Prostate gland (tissue), 2 donors: Measurements from ENCODE around the gene ALDH1A2. TPM values are rescaled to one million over a fixed set of nuclear protein-coding genes. Genes with fewer than 3 reads are reported as not detected.

Experiments
- DNase-seq: peaks from one replicate; pipeline ENCODE4 v3.0.0-alpha.2; 2019; ENCODE audit warnings: low spot score
- H3K27ac ChIP-seq, 2 donors: fragments of 200-600 bp; sonication (generic); 2 replicates each; pipeline ENCODE4 v1.5.1; 2017 to 2019
- H3K27me3 ChIP-seq: fragments of 200-600 bp; sonication (generic); replicated peaks from 2 replicates; pipeline ENCODE4 v1.5.1; 2019; ENCODE audit not compliant: insufficient read depth
- H3K36me3 ChIP-seq, 2 donors: fragments of 200-600 bp; sonication (generic); 1 replicate in 1 of 2; 2 replicates in 1 of 2; pipeline versions ENCODE4 v1.5.1 to v1.8.1; 2017 to 2019
- H3K4me1 ChIP-seq: fragments of 200-600 bp; sonication (generic); replicated peaks from 2 replicates; pipeline ENCODE4 v1.5.1; 2019
- H3K4me3 ChIP-seq, 2 donors: fragments of 200-600 bp; sonication (generic); 2 replicates each; pipeline ENCODE4 v1.5.1; 2017 to 2019
- H3K9me3 ChIP-seq: fragments of 200-600 bp; sonication (generic); 2 replicates; pipeline ENCODE4 v1.5.1; 2017
- POLR2A ChIP-seq: fragments of 450-650 bp; IDR thresholded peaks from one replicate; pipeline ENCODE4 v1.6.1; 2016; ENCODE audit warnings: antibody characterized with exemption, mild to moderate bottlenecking
- POLR2AphosphoS5 ChIP-seq: sonication (generic); formaldehyde crosslinking; IDR thresholded peaks from one replicate; pipeline ENCODE4 v1.6.1; 2017; ENCODE audit warnings: antibody characterized with exemption
- WGBS: methylation state at CpG from one replicate; pipeline ENCODE4 v1.1.5; 2018; 5-methylcytosine and 5-hydroxymethylcytosine counted together
- intact Hi-C: fragments of 100-400 bp; cut with DNase I; formaldehyde crosslinking; loops from one replicate; pipeline ENCODE4 v1.14.2; 2022
- total RNA-seq, 2 donors: library from RNA; depleted of rRNA; stranded (reverse); fragments of >200 nt; gene quantifications; one replicate each; pipeline ENCODE4 v1.1.0, GENCODE V29; 2016
- TF ChIP-seq, protein P1 (sequence below), 4 experiments: fragments of 200-600 bp in 2 of 4; fragments of 450-650 bp in 2 of 4; sonication (generic) in 2 of 4; IDR thresholded peaks; 1 replicate in 3 of 4; 2 replicates in 1 of 4; pipeline ENCODE4 v1.5.1; 2016 to 2019; ENCODE audit warnings: antibody characterized with exemption in 4 of 4, mild to moderate bottlenecking in 2 of 4, moderate library complexity in 2 of 4

ALDH1A2 gene
- total RNA-seq, 2 donors from 2014 or later: 8.2 to 65.0 TPM

- Histone ChIP-seq H3K36me3 (no peaks in the 10 kb centered on the region), H3K9me3 (no peaks in the 10 kb centered on the region), H3K27me3 (no peaks in the 10 kb centered on the region), H3K27ac (no peak overlapping the region), H3K4me3 (no peak overlapping the region), H3K4me1 (no peaks in the 10 kb centered on the region)
- WGBS: 90% methylated on average over 3 of the region's 3 CpGs
- intact Hi-C loops: no loop called here
- TF ChIP-seq POLR2AphosphoS5 (no peak), POLR2A (no peak)
- TF ChIP-seq, protein P1, sequence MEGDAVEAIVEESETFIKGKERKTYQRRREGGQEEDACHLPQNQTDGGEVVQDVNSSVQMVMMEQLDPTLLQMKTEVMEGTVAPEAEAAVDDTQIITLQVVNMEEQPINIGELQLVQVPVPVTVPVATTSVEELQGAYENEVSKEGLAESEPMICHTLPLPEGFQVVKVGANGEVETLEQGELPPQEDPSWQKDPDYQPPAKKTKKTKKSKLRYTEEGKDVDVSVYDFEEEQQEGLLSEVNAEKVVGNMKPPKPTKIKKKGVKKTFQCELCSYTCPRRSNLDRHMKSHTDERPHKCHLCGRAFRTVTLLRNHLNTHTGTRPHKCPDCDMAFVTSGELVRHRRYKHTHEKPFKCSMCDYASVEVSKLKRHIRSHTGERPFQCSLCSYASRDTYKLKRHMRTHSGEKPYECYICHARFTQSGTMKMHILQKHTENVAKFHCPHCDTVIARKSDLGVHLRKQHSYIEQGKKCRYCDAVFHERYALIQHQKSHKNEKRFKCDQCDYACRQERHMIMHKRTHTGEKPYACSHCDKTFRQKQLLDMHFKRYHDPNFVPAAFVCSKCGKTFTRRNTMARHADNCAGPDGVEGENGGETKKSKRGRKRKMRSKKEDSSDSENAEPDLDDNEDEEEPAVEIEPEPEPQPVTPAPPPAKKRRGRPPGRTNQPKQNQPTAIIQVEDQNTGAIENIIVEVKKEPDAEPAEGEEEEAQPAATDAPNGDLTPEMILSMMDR (IDR thresholded peaks at IDR 0.05): no peak
- DNase-seq: no peak
Measured at GRCh38 chr15:58109419-58109818, 43.9 kb upstream of the ALDH1A2 start.

DNA sequence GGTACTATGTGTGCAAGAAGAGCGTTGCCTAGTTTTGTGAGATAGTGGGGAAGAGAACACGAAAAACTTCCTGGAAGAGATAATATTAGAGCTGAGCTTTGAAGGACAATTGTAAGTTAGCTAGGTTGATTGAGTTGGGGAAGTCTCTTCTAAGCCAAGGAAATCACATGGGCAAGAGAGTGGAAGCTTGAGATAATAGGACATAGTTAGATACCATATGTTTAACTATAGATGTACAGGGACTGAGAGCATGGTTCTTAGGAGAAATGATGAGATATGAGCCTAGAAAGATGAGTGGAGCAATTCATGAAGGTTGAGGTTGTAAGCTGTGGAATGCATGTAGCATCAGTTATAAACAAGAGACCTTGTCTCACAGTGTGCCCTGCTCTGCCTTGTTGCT, 42.6 kb upstream of the ALDH1A2 start:
- intact Hi-C loops: no loop called here
- Histone ChIP-seq H3K4me1 (no peaks in the 10 kb centered on the region), H3K4me3 (no peak overlapping the region), H3K27me3 (no peaks in the 10 kb centered on the region), H3K36me3 (no peaks in the 10 kb centered on the region), H3K27ac (no peak overlapping the region), H3K9me3 (no peaks in the 10 kb centered on the region)
- WGBS: 78% methylated on average over 2 of the region's 2 CpGs
- TF ChIP-seq, protein P1 (IDR thresholded peaks at IDR 0.05): no peak
- no peak for TF ChIP-seq POLR2A
- no peak for DNase-seq

DNA sequence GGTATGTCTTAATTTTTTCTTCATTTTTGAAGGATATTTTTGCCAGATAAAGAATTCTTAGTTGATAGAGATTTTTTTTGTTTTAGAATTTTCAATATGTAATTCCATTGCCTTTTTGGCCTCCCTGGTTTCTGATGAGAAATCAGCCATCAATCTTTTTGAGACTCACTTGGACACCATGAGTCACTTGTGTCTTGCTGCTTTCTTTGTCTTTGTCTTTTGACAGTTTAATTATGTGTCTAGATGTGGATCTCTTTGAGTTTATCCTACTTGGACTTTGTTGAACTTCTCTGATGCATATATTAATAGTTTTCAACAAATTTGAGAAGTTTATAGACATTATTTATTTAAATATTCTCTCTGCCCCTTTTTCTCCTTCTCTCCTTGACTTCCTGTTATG, 38.0 kb upstream of the ALDH1A2 start:
- Histone ChIP-seq H3K27me3 (no peaks in the 10 kb centered on the region), H3K36me3 (no peaks in the 10 kb centered on the region), H3K9me3 (no peaks in the 10 kb centered on the region), H3K4me1 (no peaks in the 10 kb centered on the region), H3K4me3 (no peak overlapping the region), H3K27ac (no peak overlapping the region)
- no peak for DNase-seq
- TF ChIP-seq POLR2AphosphoS5 (no peak), POLR2A (no peak)
- TF ChIP-seq, protein P1 (IDR thresholded peaks at IDR 0.05): no peak
- intact Hi-C loops: no loop called here

- intact Hi-C loops: no loop called here
- DNase-seq: no peak
- Histone ChIP-seq H3K4me1 (no peaks in the 10 kb centered on the region), H3K9me3 (no peaks in the 10 kb centered on the region), H3K27me3 (no peaks in the 10 kb centered on the region), H3K27ac (no peak overlapping the region), H3K36me3 (no peaks in the 10 kb centered on the region), H3K4me3 (no peak overlapping the region)
- 87% methylated on average over 6 of the region's 6 CpGs for WGBS
- TF ChIP-seq POLR2A (no peak), POLR2AphosphoS5 (no peak)
- TF ChIP-seq, protein P1 (IDR thresholded peaks at IDR 0.05): no peak
Measured at GRCh38 chr15:58096529-58097084, 31.1 kb upstream of the ALDH1A2 start.

DNA sequence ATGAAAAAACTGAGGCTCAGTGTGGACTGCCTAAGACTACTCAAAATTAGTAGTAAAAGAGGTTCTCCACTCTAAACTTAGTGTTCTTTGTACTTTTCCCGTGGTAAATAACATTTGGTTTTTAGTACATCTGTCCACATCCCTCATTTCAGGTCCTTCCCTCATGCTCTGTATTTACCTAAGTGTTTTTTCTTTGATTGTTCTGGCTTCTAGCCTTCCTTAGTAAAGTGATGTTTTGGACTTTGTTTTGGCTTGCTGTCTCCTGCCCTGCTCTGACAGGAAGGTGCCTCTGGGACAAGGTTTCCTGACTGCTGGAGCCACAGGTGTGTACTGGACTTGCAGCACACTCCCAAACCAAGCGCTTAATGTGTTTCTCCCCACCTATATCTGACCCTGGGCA, 29.9 kb upstream of the ALDH1A2 start:
- 50% methylated on average over 2 of the region's 2 CpGs for WGBS
- H3K4me1 ChIP-seq: no peaks in the 10 kb centered on the region
- no peaks in the 10 kb centered on the region for H3K36me3 ChIP-seq
- no peaks in the 10 kb centered on the region for H3K9me3 ChIP-seq
- no peaks in the 10 kb centered on the region for H3K27me3 ChIP-seq
- DNase-seq: peak; percentile 46
- H3K27ac ChIP-seq: no peak overlapping the region
- TF ChIP-seq, protein P1 (IDR thresholded peaks at IDR 0.05): no peak
- TF ChIP-seq POLR2AphosphoS5 (peak; percentile 65), POLR2A (no peak)
- intact Hi-C loops: no loop called here
- H3K4me3 ChIP-seq: no peak overlapping the region
